MM.1S (cell line): ENCODE data around the gene CA4.

ENCODE experiments used
- DNase-seq: peaks from one replicate; pipeline ENCODE4 v3.0.0-alpha.2; 2015
- H2AFZ ChIP-seq: fragments of 300-600 bp; sonication (generic); 2 replicates; pipeline ENCODE4 v1.6.0; 2016; ENCODE audit warnings: antibody characterized with exemption, low read length
- H3F3A ChIP-seq: fragments of 300-600 bp; sonication (generic); 2 replicates; pipeline ENCODE4 v1.6.1; 2016; ENCODE audit warnings: mild to moderate bottlenecking, antibody characterized with exemption, low read length, moderate library complexity, mixed read lengths; ENCODE audit not compliant: insufficient read depth
- H3K27ac ChIP-seq: fragments of 300-600 bp; sonication (generic); 2 replicates; pipeline ENCODE4 v1.5.1; 2016; ENCODE audit warnings: mild to moderate bottlenecking, low read length
- H3K27me3 ChIP-seq: fragments of 300-600 bp; sonication (generic); replicated peaks from 2 replicates; pipeline ENCODE4 v1.6.0; 2016; ENCODE audit warnings: low read length; ENCODE audit not compliant: insufficient read depth
- H3K36me3 ChIP-seq: fragments of 300-600 bp; sonication (generic); replicated peaks from 2 replicates; pipeline ENCODE4 v1.6.1; 2016; ENCODE audit warnings: mild to moderate bottlenecking, low read length, mixed read lengths; ENCODE audit not compliant: insufficient read depth
- H3K4me1 ChIP-seq: fragments of 300-600 bp; sonication (generic); 2 replicates; pipeline ENCODE4 v1.6.1; 2016; ENCODE audit warnings: low read length, mixed read lengths
- H3K4me2 ChIP-seq: fragments of 300-600 bp; sonication (generic); 2 replicates; pipeline ENCODE4 v1.6.0; 2016; ENCODE audit warnings: low read depth, low read length
- H3K4me3 ChIP-seq: fragments of 300-600 bp; sonication (generic); 2 replicates; pipeline ENCODE4 v1.5.1; 2016; ENCODE audit warnings: low read length, mixed read lengths
- H3K79me2 ChIP-seq: fragments of 300-600 bp; sonication (generic); 2 replicates; pipeline ENCODE4 v1.6.1; 2016; ENCODE audit warnings: mixed run types, low read length, mixed read lengths
- H3K9ac ChIP-seq: fragments of 300-600 bp; sonication (generic); 2 replicates; pipeline ENCODE4 v1.6.1; 2016; ENCODE audit warnings: low read length, mixed read lengths
- H3K9me2 ChIP-seq: fragments of 300-600 bp; sonication (generic); replicated peaks from 2 replicates; pipeline ENCODE4 v1.6.1; 2016; ENCODE audit warnings: mild to moderate bottlenecking, low read length, mixed read lengths; ENCODE audit not compliant: insufficient read depth
- H3K9me3 ChIP-seq: fragments of 300-600 bp; sonication (generic); replicated peaks from 2 replicates; pipeline ENCODE4 v1.6.1; 2016; ENCODE audit warnings: mild to moderate bottlenecking, low read length, mixed read lengths; ENCODE audit not compliant: insufficient read depth
- H4K20me1 ChIP-seq: fragments of 300-600 bp; sonication (generic); 2 replicates; pipeline ENCODE4 v1.6.1; 2016; ENCODE audit warnings: mild to moderate bottlenecking, low read length, moderate library complexity, mixed read lengths; ENCODE audit not compliant: insufficient read depth
- EZH2 ChIP-seq: fragments of 300-600 bp; sonication (generic); optimal IDR thresholded peaks from 2 replicates; pipeline ENCODE3; 2017; ENCODE audit warnings: low read depth, mild to moderate bottlenecking, antibody characterized with exemption, low read length, mixed read lengths
- EZH2phosphoT487 ChIP-seq: fragments of 300-600 bp; sonication (generic); IDR thresholded peaks from 2 replicates; pipeline ENCODE4 v1.6.1; 2018; ENCODE audit warnings: antibody characterized with exemption, low read length
- TF ChIP-seq, protein P1 (sequence below): fragments of 300-600 bp; sonication (generic); IDR thresholded peaks from 2 replicates; pipeline ENCODE4 v1.5.1; 2016; ENCODE audit warnings: antibody characterized with exemption, low read length, mixed read lengths

The CA4 gene

DNA sequence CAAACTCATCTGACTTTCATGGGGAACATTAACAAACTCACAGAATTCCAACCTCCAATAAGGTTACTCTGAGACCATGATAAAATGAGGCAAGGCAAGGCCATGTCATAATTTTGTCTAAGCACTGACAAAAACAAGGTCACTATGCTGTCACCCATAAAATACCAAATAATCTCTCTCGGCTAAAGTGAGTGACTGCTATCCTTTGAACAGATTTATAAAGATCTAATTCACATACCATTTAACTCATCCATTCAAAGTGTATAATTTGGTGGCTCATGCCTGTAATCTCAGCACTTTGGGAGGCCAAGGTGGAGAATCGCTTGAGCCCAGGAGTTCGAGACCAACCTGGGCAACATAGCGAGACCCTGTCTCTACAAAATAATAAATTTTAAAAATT lies 20.6 kb upstream of the CA4 start:
- H3K9me2 ChIP-seq: no peaks in the 10 kb centered on the region
- H3K4me2 ChIP-seq: no peak overlapping the region
- H3F3A ChIP-seq: no peaks in the 10 kb centered on the region
- H3K27me3 ChIP-seq: no peaks in the 10 kb centered on the region
- H3K9me3 ChIP-seq: no peaks in the 10 kb centered on the region
- no peaks in the 10 kb centered on the region for H3K4me1 ChIP-seq
- no peak overlapping the region for H2AFZ ChIP-seq
- no peak for DNase-seq
- no peak overlapping the region for H3K27ac ChIP-seq
- H3K36me3 ChIP-seq: no peaks in the 10 kb centered on the region
- no peaks in the 10 kb centered on the region for H3K79me2 ChIP-seq
- H3K9ac ChIP-seq: no peak overlapping the region
- H4K20me1 ChIP-seq: no peaks in the 10 kb centered on the region
- no peak for TF ChIP-seq EZH2phosphoT487
- TF ChIP-seq, protein P1, sequence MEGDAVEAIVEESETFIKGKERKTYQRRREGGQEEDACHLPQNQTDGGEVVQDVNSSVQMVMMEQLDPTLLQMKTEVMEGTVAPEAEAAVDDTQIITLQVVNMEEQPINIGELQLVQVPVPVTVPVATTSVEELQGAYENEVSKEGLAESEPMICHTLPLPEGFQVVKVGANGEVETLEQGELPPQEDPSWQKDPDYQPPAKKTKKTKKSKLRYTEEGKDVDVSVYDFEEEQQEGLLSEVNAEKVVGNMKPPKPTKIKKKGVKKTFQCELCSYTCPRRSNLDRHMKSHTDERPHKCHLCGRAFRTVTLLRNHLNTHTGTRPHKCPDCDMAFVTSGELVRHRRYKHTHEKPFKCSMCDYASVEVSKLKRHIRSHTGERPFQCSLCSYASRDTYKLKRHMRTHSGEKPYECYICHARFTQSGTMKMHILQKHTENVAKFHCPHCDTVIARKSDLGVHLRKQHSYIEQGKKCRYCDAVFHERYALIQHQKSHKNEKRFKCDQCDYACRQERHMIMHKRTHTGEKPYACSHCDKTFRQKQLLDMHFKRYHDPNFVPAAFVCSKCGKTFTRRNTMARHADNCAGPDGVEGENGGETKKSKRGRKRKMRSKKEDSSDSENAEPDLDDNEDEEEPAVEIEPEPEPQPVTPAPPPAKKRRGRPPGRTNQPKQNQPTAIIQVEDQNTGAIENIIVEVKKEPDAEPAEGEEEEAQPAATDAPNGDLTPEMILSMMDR: no peak
- TF ChIP-seq EZH2: no peak
- no peak overlapping the region for H3K4me3 ChIP-seq

DNA sequence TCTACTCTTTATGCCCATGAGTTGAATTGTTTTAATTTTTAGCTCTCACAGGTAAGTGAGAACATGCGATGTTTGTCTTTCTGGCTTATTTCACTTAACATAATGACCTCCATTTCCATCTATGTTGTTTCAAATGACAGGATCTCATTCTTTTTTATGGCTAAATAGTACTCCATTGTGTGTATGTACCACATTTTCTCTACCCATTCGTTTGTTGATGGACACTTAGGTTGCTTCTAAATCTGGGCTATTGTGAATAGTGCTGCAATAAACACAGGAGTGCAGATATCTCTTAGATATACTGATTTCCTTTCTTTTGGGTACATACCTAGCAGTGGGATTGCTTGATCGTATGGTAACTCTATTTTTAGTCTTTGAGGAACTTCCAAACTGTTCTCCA lies 19.3 kb upstream of the CA4 start:
- TF ChIP-seq, protein P1: no peak
- TF ChIP-seq EZH2phosphoT487 (no peak), EZH2 (no peak)
- Histone ChIP-seq H3K9ac (no peak overlapping the region), H3K27me3 (peaks cover 9% of the 10 kb centered on the region), H3K36me3 (no peaks in the 10 kb centered on the region), H3K79me2 (no peaks in the 10 kb centered on the region), H3K4me2 (no peak overlapping the region), H3K4me3 (no peak overlapping the region), H3K27ac (no peak overlapping the region), H3K4me1 (no peaks in the 10 kb centered on the region), H3K9me2 (no peaks in the 10 kb centered on the region), H4K20me1 (no peaks in the 10 kb centered on the region), H3K9me3 (no peaks in the 10 kb centered on the region), H3F3A (no peaks in the 10 kb centered on the region), H2AFZ (no peak overlapping the region)
- no peak for DNase-seq

DNA sequence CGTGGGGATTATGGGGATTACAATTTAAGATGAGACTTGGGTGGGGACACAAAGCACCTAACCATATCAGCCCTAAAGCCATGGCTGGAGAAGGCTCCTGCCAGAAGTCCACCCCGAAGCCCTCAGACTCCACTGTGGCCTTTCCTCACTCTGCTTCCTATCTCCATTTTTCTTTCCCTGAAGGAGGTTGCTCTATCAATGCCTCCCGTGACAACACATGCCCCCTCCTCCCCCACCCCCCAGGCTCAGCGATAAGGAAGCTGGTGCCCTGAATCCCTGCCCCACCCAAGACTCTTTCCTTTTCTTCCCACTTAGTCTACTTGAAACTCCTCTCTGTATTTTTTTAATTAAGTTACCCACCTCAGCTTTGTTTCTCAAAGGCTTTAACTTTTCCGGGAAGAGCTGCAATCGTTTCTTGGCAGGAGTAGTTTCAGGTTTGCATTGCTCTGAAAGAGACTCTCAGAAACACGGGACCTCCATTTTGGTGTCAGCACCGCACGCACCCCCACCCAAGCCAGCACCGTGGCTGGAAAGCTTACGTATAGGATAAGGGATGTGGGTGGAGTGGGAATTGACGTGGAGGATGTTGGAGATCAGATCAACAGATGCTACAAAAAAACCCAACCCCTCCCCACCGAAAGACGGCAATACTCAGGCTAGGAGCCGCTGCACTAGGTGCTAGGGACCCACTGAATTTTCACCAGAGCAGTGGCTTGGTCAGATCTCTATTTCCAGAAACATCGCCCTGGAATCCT lies 15.2 kb upstream of the CA4 start:
- no peaks in the 10 kb centered on the region for H3F3A ChIP-seq
- H3K27ac ChIP-seq: no peak overlapping the region
- H3K9me3 ChIP-seq: no peaks in the 10 kb centered on the region
- no peak for DNase-seq
- TF ChIP-seq EZH2phosphoT487 (no peak), EZH2 (no peak)
- TF ChIP-seq, protein P1: no peak
- H3K27me3 ChIP-seq: peaks cover 28% of the 10 kb centered on the region
- H4K20me1 ChIP-seq: no peaks in the 10 kb centered on the region
- no peak overlapping the region for H3K9ac ChIP-seq
- H2AFZ ChIP-seq: no peak overlapping the region
- H3K4me1 ChIP-seq: no peaks in the 10 kb centered on the region
- no peak overlapping the region for H3K4me3 ChIP-seq
- no peaks in the 10 kb centered on the region for H3K79me2 ChIP-seq
- H3K9me2 ChIP-seq: no peaks in the 10 kb centered on the region
- no peaks in the 10 kb centered on the region for H3K36me3 ChIP-seq
- no peak overlapping the region for H3K4me2 ChIP-seq
